ENCODE data around the gene CCN5. TPM values are rescaled to one million over a fixed set of nuclear protein-coding genes. Genes with fewer than 3 reads are reported as not detected.
A peak's percentile ranks its signal among the peaks of the same experiment; 100 is the strongest.

CCN5 gene
- total RNA-seq, 2 donors from 2014 or later = not detected

DNA sequence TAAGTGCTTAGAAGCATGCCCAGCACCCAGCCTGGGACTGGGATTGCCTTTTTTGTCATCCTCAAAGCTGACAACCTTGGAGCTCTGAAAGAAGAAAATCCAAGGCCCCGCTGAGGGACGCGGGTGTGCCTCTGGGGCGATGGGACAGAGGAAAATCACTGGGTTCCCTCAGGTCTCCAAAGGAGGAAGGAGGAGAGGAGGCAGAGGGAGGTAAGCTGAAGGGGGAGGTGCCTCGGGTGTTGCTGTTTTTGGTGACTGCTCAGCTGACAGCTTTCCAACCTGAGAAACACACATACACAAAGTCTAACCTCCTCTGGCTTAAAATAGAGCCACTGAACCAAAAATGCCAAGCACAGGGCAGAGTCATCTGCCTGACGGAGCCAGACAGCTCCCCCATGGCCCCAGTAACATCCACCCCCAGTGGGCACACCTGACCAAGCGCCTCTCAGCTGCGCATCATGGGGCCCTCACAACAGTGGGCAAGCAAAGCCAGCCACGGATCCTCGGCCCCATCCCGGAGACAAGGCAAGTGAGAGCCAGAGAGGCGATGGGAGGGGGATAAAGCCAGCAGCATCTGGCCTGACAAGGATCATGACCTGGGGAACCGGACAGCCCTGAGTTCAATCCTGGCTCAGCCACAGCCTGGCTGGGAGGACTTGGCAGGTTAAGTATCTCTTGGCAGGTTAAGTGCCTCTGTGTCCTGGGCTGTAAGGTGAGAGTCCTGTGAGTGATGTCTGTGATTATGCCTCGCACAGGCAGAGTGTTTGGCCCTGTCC, 27.3 kb downstream of the CCN5 start:
- H3K4me3 Mint-ChIP-seq = no peak overlapping the region
- no peak for ATAC-seq
- H3K27ac Mint-ChIP-seq = no peak overlapping the region
- H3K4me1 Mint-ChIP-seq (ENCODE audit: low read depth in 2 of 2) = peaks cover 9 to 16% of the 10 kb centered on the region in 2 donors
- no peaks in the 10 kb centered on the region for H3K36me3 Mint-ChIP-seq
- H3K27me3 Mint-ChIP-seq = peaks cover 29 to 35% of the 10 kb centered on the region in 2 donors
- peak; percentile 57 for DNase-seq (ENCODE audit: low spot score)
- H3K9me3 Mint-ChIP-seq = no peaks in the 10 kb centered on the region

DNA sequence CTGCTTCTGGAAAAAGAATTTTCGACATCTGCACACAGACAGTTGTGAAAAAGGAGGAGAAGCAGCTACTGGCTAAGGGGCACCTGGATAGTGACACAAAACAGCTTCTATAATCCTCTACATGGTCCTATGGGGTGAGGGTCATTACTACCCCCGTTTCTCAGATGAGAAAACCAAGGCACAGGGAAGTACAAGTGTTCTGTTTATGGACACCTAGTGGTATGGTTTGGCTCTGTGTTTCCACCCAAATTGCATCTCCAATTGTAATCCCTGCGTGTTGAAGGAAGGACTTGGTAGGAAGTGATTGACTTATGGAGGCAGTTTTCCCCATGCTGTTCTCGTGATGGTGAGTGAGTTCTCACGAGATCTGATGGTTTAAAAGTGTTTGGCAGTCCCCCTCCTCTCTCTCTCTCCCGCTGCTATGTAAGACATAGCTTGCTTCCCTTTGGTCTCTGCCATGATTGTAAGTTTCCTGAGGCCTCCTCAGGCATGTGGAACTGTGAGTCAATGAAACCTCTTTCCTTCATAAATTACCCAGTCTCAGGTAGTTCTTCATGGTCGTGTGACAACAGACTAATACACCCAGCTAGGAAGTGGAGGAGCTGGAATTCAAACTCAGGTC, 28.0 kb downstream of the CCN5 start:
- H3K4me3 Mint-ChIP-seq = no peak overlapping the region
- ATAC-seq (no peak), DNase-seq (ENCODE audit: low spot score) (peak; percentile 59)
- H3K9me3 Mint-ChIP-seq = no peaks in the 10 kb centered on the region
- H3K27ac Mint-ChIP-seq = no peak overlapping the region
- peaks cover 30 to 38% of the 10 kb centered on the region in 2 donors for H3K27me3 Mint-ChIP-seq
- H3K36me3 Mint-ChIP-seq = no peaks in the 10 kb centered on the region
- H3K4me1 Mint-ChIP-seq (ENCODE audit: low read depth in 2 of 2) = peaks cover 11 to 17% of the 10 kb centered on the region in 2 donors

GRCh38 chr20:44743916-44744655, 28.9 kb downstream of the CCN5 start:
- no peak overlapping the region for H3K27ac Mint-ChIP-seq
- no peaks in the 10 kb centered on the region for H3K9me3 Mint-ChIP-seq
- H3K4me3 Mint-ChIP-seq = no peak overlapping the region
- DNase-seq (ENCODE audit: low spot score) (peak; percentile 47), ATAC-seq (no peak)
- no peaks in the 10 kb centered on the region for H3K36me3 Mint-ChIP-seq
- H3K4me1 Mint-ChIP-seq (ENCODE audit: low read depth in 2 of 2) = peaks cover 11 to 14% of the 10 kb centered on the region in 2 donors
- H3K27me3 Mint-ChIP-seq = peaks cover 32 to 38% of the 10 kb centered on the region in 2 donors

DNA sequence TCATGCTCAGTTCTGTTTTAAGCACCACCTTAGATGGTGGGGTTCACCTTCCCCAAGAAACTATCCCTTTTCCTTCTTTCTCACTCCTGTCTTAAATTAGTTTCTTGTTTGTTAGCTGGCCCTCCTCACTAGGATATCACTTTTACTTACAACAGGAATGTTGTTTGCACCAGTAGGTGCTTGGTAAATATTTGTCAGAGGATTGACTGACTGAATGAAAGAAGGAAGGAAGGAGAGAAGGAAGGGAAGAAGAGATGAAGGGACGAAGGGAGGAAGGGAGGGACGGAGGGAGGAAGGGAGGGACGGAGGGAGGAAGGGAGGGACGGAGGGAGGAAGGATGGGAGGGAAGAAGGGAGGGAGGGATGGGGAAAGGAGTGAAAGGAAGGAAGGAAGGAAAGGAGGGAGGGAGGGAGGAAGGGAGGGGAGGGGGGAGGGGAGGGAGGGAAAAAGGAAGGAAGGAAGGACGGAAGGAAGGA, 30.0 kb downstream of the CCN5 start:
- peak overlapping the region in 1 of 2 donors; percentile 51 for H3K27ac Mint-ChIP-seq
- no peak for ATAC-seq
- peaks cover 38 to 39% of the 10 kb centered on the region in 2 donors for H3K27me3 Mint-ChIP-seq
- H3K4me3 Mint-ChIP-seq = peak overlapping the region; percentile 70
- peaks cover 11 to 14% of the 10 kb centered on the region in 2 donors for H3K4me1 Mint-ChIP-seq (ENCODE audit: low read depth in 2 of 2)
- DNase-seq (ENCODE audit: low spot score) = no peak
- H3K36me3 Mint-ChIP-seq = no peaks in the 10 kb centered on the region
- H3K9me3 Mint-ChIP-seq = no peaks in the 10 kb centered on the region

GRCh38 chr20:44745598-44746366, 30.6 kb downstream of the CCN5 start, which contains the start of gene KCNK15:
TSS of gene KCNK15 (plus strand) at chr20:44745865. CDS start at chr20:44745911, 46 bp downstream.
- Mint-ChIP-seq H3K36me3 (no peaks in the 10 kb centered on the region), H3K27me3 (peaks cover 38 to 39% of the 10 kb centered on the region in 2 donors), H3K4me3 (peak within 1 kb of the TSS; percentile 70), H3K4me1 (ENCODE audit: low read depth in 2 of 2) (peaks cover 11 to 14% of the 10 kb centered on the region in 2 donors), H3K27ac (peak within 1 kb of the TSS in 1 of 2 donors; percentile 51), H3K9me3 (no peaks in the 10 kb centered on the region)
- ATAC-seq = peak; percentile 66 to 81
- peak; percentile 61 for DNase-seq (ENCODE audit: low spot score)

DNA sequence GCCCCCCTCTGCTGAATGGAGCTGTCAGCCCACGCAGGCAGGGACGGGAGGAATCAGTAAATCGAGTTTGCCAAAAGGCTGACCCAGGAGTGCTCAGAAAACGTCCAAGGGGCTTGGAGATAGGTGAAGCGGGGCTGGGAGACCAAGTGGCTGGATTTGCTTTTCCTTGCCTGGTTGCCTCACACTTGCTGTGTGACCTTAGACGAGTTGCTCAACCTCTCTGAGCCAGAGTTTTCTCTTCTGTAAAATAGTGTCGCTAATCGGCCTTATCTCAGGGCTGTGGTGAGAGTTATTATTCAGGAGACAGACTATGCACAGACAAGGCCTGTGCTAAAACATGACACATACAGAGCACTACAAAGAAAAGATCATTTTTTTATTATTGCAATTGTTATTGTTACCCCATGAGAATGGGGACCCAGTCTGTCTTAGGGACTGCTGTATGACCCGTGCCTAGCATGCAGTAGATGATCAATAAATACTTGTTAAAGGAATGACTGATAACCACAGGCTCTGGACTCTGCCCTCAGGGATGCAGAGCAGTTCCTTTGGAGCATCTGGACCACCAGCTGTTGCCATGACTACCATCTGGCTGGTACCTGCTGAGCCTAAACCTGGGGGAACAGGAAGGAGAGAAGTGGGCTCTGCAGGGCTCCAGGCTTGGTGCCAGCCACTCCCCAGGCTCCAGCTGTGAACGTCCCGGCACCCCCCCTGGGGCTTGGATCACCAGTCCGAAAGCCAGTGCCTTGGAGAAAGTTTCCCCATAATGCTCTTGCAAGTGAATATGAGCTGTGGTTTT, 31.4 kb downstream of the CCN5 start:
- Mint-ChIP-seq H3K27me3 (peaks cover 38 to 44% of the 10 kb centered on the region in 2 donors), H3K4me3 (peak overlapping the region; percentile 62), H3K27ac (no peak overlapping the region), H3K36me3 (no peaks in the 10 kb centered on the region), H3K4me1 (ENCODE audit: low read depth in 2 of 2) (peaks cover 11 to 14% of the 10 kb centered on the region in 2 donors), H3K9me3 (no peaks in the 10 kb centered on the region)
- DNase-seq (ENCODE audit: low spot score) = peak; percentile 52
- no peak for ATAC-seq

- H3K4me1 Mint-ChIP-seq (ENCODE audit: low read depth in 2 of 2) = peaks cover 11 to 14% of the 10 kb centered on the region in 2 donors
- H3K36me3 Mint-ChIP-seq = no peaks in the 10 kb centered on the region
- no peaks in the 10 kb centered on the region for H3K9me3 Mint-ChIP-seq
- ATAC-seq (no peak), DNase-seq (ENCODE audit: low spot score) (peak; percentile 67)
- H3K27me3 Mint-ChIP-seq = peaks cover 38 to 42% of the 10 kb centered on the region in 2 donors
- peak overlapping the region in 1 of 2 donors; percentile 47 for H3K27ac Mint-ChIP-seq
- H3K4me3 Mint-ChIP-seq = peak overlapping the region; percentile 32
Measured at GRCh38 chr20:44747166-44748004, 32.2 kb downstream of the CCN5 start.

- H3K36me3 Mint-ChIP-seq = no peaks in the 10 kb centered on the region
- DNase-seq (ENCODE audit: low spot score) = peak; percentile 35
- no peaks in the 10 kb centered on the region for H3K9me3 Mint-ChIP-seq
- peaks cover 38 to 42% of the 10 kb centered on the region in 2 donors for H3K27me3 Mint-ChIP-seq
- no peak overlapping the region for H3K4me3 Mint-ChIP-seq
- no peak overlapping the region for H3K27ac Mint-ChIP-seq
- peaks cover 11 to 14% of the 10 kb centered on the region in 2 donors for H3K4me1 Mint-ChIP-seq (ENCODE audit: low read depth in 2 of 2)
- no peak for ATAC-seq
Measured at GRCh38 chr20:44748005-44748370, 32.8 kb downstream of the CCN5 start.

GRCh38 chr20:44750081-44750805, 35.1 kb downstream of the CCN5 start:
- no peak for ATAC-seq
- H3K4me1 Mint-ChIP-seq (ENCODE audit: low read depth in 2 of 2) = peaks cover 7 to 10% of the 10 kb centered on the region in 2 donors
- H3K27ac Mint-ChIP-seq = no peak overlapping the region
- no peak overlapping the region for H3K4me3 Mint-ChIP-seq
- H3K36me3 Mint-ChIP-seq = no peaks in the 10 kb centered on the region
- H3K27me3 Mint-ChIP-seq = peaks cover 18 to 22% of the 10 kb centered on the region in 2 donors
- DNase-seq (ENCODE audit: low spot score) = peak; percentile 59
- no peaks in the 10 kb centered on the region for H3K9me3 Mint-ChIP-seq

GRCh38 chr20:44752099-44752931, 37.1 kb downstream of the CCN5 start:
- Mint-ChIP-seq H3K27me3 (peaks cover 5 to 17% of the 10 kb centered on the region in 2 donors), H3K4me3 (no peak overlapping the region), H3K27ac (no peak overlapping the region), H3K9me3 (no peaks in the 10 kb centered on the region), H3K36me3 (no peaks in the 10 kb centered on the region), H3K4me1 (ENCODE audit: low read depth in 2 of 2) (peaks cover 3 to 4% of the 10 kb centered on the region in 2 donors)
- ATAC-seq = no peak
- no peak for DNase-seq (ENCODE audit: low spot score)

- Mint-ChIP-seq H3K4me1 (ENCODE audit: low read depth in 2 of 2) (no peaks in the 10 kb centered on the region), H3K27me3 (peaks cover 0 to 7% of the 10 kb centered on the region in 2 donors), H3K4me3 (no peak overlapping the region), H3K9me3 (no peaks in the 10 kb centered on the region), H3K36me3 (no peaks in the 10 kb centered on the region), H3K27ac (no peak overlapping the region)
- ATAC-seq (no peak), DNase-seq (ENCODE audit: low spot score) (peak; percentile 13)
Measured at GRCh38 chr20:44754554-44754953, 39.4 kb downstream of the CCN5 start.
